SKM-1 (cell line): ENCODE measurements around the gene IFNL4.

Source experiments
- DNase-seq: peaks from one replicate; lab custom pipeline; 2025; ENCODE audit not compliant: unreplicated experiment; lab: John Stamatoyannopoulos, UW

IFNL4 gene

GRCh38 chr19:39197808-39198207 lies 50.8 kb downstream of the IFNL4 start:
- DNase-seq, result no peak

GRCh38 chr19:39196860-39197562 lies 51.6 kb downstream of the IFNL4 start, which contains the start of gene NCCRP1:
Gene NCCRP1, plus strand, starts transcription at chr19:39196964. Its CDS starts 19 bp downstream, at chr19:39196983.
- no peak for DNase-seq

- no peak for DNase-seq
Observed at GRCh38 chr19:39196320-39196719, 52.3 kb downstream of the IFNL4 start.
